SU-DHL-6 (cell line): Measurements from ENCODE around the gene ARHGDIB.

Source experiments
- CTCF ChIP-seq: fragments of 200-600 bp; sonication (generic); IDR thresholded peaks from one replicate; pipeline ENCODE4 v1.5.1; 2017; ENCODE audit warnings: antibody characterized with exemption, mild to moderate bottlenecking, low read length, moderate library complexity; ENCODE audit not compliant: insufficient read depth, poor library complexity, severe bottlenecking
- EZH2phosphoT487 ChIP-seq: fragments of 200-600 bp; sonication (generic), shearing (Covaris generic); conservative IDR thresholded peaks from 2 replicates; pipeline ENCODE4 v1.6.1; 2018; ENCODE audit warnings: mild to moderate bottlenecking, antibody characterized with exemption, low read length, moderate library complexity, mixed read lengths

GRCh38 chr12:14900521-14901227 lies 60.7 kb downstream of the ARHGDIB start:
- no peak for TF ChIP-seq CTCF
- TF ChIP-seq EZH2phosphoT487 = no peak
